Measurements from ENCODE around the gene ITGA6.
"Not testable (repeated sequence)": the region's sequence is repeated elsewhere in the genome, so short reads cannot be mapped to it uniquely, and the experiment has no call there.

ITGA6 gene

DNA sequence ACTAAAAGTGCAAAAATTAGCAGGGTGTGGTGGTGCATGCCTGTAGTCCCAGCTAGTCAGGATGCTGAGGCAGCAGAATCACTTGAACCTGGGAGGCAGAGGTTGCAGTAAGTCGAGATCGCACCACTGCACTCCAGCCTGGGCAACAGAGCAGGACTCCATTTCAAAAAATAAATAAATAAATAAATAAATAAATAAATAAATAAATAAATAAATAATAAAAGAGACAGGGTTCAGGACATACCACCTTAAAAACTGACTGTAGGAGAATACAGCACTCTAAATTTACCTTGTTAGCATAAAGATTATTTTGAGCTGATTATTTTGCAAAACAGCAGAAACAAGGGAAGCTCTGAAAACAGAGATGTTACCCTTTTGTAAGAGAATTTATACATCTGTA, 105.1 kb downstream of the ITGA6 start:
- DNase-seq: not testable (repeated sequence)

DNA sequence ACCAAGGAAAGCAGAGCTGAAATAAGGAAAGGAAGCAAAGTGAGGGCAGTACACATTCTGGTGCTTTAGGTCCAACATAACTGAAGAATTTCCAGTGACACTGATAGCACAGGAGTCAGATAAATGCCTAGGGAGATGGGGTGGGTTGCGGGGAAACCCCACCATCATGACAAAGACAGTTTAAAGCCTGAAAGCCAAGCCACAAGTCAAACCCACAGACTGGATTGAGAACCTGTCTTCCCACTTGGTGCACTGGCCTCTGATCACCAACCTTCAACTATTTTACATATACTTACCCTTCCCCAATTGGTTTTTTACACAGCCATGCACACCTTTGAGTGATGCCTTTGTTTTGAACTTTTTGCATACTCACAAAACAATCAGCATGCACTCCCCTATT, 106.3 kb downstream of the ITGA6 start:
- no peak for DNase-seq

DNA sequence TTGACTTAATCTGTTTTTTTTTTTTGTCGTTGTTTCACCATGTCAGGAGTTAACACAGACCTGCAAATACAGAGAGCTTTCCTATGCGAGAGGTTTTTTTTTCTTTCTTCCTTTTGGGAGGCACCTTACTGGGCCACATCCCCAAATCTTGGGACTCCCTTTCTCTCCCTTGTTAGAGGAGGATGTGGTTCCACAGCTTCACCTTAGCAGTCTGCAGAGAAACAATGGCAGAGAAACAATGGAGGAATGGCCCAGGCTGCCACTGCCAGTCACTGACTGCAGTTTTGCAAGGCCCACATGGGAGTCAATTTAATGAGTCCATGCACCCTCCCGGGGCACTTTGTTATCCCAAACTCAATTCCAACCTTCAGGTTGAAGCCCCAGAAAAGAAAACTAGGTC, 107.7 kb downstream of the ITGA6 start:
- DNase-seq: no peak

DNA sequence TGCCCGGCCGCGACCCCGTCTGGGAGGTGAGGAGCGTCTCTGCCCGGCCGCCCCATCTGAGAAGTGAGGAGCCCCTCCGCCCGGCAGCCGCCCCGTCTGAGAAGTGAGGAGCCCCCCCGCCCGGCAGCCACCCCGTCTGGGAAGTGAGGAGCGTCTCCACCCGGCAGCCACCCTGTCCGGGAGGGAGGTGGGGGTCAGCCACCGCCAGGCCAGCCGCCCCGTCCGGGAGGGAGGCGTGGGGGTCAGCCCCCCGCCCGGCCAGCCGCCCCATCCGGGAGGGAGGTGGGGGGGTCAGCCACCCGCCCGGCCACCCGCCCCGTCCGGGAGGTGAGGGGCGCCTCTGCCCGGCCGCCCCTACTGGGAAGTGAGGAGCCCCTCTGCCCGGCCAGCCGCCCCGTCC, 110.5 kb downstream of the ITGA6 start:
- not testable (repeated sequence) for DNase-seq

DNA sequence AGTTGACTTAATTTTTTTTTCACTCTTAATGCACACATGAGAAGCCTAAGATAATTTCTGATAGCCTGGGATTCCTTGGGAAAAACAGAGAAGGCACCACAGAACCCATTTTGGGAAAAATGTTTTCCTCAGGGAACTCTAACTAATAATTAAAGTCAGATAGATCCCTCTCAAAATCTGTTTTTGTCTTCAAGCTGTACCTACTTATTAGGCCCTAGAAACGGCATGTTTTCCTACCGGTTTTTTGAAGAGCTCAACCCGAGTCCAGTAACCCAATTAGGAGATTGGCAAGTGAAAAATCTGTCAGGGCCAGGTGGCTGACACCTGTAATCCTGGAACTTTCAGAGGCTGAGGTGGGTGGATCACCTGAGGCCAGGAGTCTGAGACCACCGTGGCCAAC, 112.4 kb downstream of the ITGA6 start:
- no peak for DNase-seq

DNA sequence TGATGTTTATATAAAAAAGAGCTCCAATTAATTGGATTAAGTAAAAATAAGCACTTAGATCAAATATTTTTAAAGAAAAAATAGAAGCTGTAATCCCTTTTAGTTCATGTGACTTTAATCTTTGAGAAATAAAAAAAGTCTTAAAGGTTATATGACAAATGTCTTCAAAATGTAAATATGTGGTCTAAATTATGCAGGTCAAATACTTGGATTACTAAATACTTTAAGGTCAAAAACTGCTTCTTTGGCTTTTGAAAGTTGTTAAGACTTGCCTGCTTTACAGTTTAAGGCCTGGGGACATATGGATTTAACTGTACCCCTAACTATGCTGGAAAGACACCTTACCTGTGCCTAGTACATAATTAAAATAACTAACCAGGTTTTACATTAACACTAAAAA, 113.0 kb downstream of the ITGA6 start:
- no peak for DNase-seq

DNA sequence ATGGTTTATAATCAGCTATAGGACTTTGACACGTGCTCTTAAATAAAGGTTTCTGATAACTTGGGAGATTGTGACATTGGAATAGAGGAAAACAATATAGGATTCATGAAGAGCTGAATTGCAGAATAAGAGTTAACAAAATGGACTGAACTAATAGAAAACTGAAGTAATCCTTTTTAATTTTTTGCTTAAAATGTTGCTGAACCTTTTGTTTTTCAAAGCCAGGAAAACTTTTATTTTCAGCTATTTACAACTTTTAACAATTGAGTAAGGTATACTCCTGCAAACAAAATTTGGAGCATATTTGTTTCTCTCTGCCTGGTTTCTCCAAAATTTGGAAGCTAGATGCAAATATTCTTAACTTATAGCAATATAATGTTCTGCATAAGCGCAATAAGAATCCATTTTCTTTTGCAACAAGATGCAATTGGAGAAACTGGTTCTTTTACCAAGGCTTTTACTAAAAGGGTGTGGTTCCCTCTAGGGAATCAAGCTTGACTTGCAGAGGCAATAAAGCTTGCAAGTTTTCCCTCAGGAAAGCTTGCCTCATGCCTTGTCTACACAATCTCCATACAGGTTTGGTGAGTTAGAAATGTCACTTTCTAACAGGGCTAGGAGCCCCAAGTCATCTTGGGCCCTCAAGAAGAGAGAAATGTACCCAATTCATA, 118.2 kb downstream of the ITGA6 start:
- no peak for DNase-seq

DNA sequence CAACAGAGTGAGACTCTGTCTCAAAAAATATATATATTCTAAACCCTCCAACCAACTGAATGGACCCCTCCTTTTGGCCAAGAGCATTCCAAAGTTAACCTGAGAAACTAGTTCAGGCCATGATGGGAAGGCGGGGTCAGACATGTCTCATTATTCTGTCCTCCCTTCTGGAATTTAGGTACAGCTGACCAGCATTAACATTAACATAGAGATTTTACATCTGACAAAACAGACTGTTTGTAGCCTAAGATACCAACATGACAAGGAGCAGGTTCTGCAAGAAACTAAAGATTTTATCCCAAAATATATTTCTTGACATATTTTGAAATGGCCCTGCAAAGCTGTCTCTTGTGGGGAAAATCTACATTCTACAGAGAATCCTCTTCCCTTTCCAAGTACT, 121.7 kb downstream of the ITGA6 start:
- DNase-seq: no peak

DNA sequence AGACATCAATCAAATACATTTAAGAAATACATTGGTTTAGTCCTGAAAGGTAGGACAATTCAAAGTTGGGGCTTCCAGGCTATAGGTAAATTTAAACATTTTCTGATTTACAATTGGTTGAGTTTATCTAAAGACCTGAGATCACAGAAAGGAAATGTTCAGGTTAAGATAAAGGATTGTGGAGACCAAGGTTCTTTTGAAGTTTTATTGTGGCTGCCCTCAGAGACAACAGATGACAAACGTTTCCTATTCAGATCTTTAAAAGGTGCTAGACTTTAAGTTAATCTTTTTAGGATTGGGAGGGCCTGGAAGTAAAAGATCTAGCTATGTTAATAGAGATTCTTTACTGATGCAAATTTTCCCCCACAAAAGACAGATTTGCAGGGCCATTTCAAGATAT, 122.4 kb downstream of the ITGA6 start:
- not testable (repeated sequence) for DNase-seq

DNA sequence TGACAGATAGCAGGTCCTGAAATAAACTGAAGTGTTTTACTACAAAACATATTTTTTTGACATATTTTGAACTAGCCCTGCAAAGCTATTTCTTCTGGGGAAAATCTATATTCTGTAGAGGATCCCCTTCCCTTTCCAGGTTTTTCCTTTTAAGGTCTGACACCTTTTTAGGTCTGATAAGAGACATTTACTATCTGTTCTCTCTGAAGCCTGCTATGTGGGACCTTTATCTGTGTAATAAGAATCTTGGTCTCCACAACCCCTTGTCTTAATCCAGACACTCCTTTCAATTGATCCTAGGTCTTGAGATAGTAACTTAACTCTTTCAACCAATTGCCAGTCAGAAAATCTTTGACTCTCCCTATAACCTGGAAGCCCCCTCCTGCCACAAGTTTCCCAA, 123.0 kb downstream of the ITGA6 start:
- no peak for DNase-seq

DNA sequence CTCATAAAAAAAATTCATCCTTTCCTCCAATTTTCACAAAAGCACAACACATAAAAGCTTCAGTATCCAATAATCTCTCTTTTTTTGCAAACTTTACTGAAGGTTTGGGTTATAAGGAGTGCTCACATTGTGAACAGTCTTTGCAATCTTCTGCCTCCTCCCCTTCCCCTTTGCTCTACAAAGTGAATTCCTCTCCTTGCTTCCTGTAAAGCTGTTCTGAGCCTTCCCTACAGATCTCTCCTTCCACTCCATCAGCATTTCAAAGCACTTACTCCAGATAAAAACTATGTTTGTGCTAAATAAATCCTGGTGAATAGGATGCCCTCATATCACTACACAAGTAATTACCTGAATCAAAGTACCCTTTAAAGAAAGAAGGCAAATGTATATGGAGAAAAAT, 123.9 kb downstream of the ITGA6 start:
- DNase-seq: no peak

DNA sequence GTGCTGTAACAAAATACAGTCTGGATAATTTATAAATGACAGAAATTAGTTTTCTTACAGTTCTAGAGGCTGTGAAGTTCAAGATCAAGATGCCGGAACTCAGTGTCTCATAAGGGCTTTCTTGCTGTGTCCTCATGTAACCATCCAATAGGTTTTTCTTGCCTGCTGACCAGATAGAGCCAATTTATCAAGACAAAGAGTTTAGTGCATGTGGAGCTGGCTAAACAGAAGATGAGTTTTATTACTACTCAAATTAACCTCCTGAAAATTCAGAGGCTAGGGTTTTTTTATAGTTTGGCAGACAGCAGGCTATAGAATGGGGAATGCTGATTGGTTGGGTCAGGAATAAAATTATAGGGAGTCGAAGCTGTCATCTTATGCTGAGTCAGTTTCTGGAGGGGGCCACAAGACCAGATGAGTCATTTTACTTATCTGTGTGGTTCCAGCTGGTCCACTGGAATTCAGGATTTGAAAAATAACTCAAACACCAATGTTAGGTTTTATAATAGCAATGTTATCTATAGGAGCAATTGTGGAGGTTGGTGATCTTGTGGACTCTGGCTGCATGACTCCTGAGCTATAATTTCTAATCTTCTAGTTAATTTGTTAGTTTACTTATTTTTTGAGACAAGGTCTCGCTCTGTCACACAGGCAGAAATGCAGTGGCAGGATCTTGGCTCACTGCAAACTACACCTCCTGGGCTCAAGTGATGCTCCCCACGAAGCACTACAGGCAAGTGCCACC, 125.3 kb downstream of the ITGA6 start:
- no peak for DNase-seq

DNA sequence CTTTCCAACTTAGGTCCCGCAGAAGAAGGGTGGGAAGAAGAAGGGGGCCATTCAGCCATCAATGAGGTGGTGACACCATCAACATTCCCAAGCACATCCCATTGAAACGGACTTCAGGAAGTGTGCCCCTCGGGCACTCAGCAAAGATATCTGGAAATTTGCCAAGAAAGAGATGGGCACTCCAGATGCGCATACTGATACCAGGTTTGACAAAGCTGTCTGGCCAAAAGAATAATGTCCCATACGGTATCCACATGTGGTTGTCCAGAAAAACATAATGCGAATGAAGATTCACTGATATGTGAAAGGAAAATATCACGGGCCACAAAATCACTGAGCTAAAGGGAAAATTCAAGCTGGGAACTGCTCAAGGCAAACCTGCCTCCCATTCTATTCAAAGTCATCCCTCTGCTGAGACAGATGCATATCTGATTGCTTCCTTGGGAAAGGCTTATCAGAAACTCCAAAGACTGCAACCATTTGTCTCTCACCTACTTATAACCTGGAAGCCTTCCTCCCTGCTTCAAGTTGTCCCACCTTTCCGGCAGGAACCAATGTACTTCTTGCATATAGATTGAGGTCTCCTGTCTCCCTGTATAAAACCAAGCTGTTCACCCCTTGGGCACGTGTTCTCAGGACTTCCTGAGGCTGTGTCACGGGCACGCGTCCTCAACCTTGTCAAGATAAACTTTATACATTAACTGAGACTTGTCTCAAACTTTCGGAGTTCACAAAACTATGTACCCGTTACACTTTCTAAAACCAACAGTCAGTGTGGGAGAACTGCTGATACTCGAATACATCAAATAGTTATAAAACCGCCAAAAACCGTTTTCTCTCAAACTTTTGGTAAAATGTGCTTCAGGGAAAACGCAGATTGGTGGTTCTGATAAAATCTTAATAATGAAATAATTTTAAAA, 127.2 kb downstream of the ITGA6 start:
- DNase-seq: peak in 1 of 2 experiments; percentile 15

DNA sequence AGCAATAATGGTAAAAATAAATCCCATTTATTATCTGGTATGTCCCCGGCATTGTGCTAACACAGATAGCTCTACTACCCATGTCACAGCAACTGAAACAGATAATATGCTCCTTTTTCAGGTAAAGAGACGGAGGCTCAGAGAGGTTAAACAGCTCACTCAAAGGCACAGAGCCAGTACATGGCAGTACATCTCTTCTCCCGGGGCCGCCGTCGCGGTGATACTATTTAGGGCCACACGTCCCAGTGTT, 127.8 kb downstream of the ITGA6 start:
- no peak for DNase-seq
